Neutrophil (primary cell): ENCODE measurements around the gene FGF22.

Source experiments
- H3K27ac ChIP-seq: fragments of 200-600 bp; sonication (generic); 2 replicates; pipeline ENCODE4 v1.5.1; 2016; ENCODE audit warnings: mild to moderate bottlenecking, moderate library complexity
- H3K27me3 ChIP-seq: fragments of 200-600 bp; sonication (generic); 2 replicates; pipeline ENCODE4 v1.6.0; 2016; ENCODE audit warnings: mild to moderate bottlenecking
- H3K36me3 ChIP-seq: fragments of 200-600 bp; sonication (generic); 2 replicates; pipeline ENCODE4 v1.5.1; 2017
- H3K4me1 ChIP-seq, 2 experiments: fragments of 200-600 bp in 1 of 2; sonication (generic) in 1 of 2; 1 replicate in 1 of 2; 2 replicates in 1 of 2; pipeline versions ENCODE4 v1.5.1 to v1.6.1; 2013 to 2016; ENCODE audit warnings: low read depth in 1 of 2, low read length in 1 of 2, mild to moderate bottlenecking in 1 of 2, moderate library complexity in 1 of 2; ENCODE audit not compliant: control insufficient read depth in 1 of 2, insufficient read depth in 1 of 2
- H3K4me3 ChIP-seq, 2 experiments: fragments of 200-600 bp in 1 of 2; sonication (generic) in 1 of 2; 1 replicate in 1 of 2; 2 replicates in 1 of 2; pipeline ENCODE4 v1.5.1; 2013 to 2016; ENCODE audit warnings: low read depth in 1 of 2, low read length in 1 of 2, mild to moderate bottlenecking in 1 of 2, moderate library complexity in 1 of 2
- H3K9me3 ChIP-seq: fragments of 200-600 bp; sonication (generic); 2 replicates; pipeline ENCODE4 v1.5.1; 2016
- CTCF ChIP-seq: fragments of 200-600 bp; sonication (generic); IDR thresholded peaks from 2 replicates; pipeline ENCODE4 v1.5.1; 2016; ENCODE audit warnings: antibody characterized with exemption

FGF22 gene

GRCh38 chr19:639253-640160, at the start of gene FGF22:
TSS of gene FGF22 (plus strand) at chr19:639879. CDS start at chr19:639926, 47 bp downstream.
- Histone ChIP-seq H3K27ac (no peak within 1 kb of the TSS), H3K27me3 (peaks cover 48% of the 10 kb centered on the region), H3K4me3 (peak within 1 kb of the TSS; percentile 29 to 41), H3K4me1 (peaks cover 4 to 7% of the 10 kb centered on the region in 2 experiments), H3K36me3 (peaks cover 2% of the 10 kb centered on the region), H3K9me3 (no peaks in the 10 kb centered on the region)
- TF ChIP-seq CTCF, result peak; percentile 13

GRCh38 chr19:590396-590745, 49.3 kb upstream of the FGF22 start:
- H3K4me1 ChIP-seq, result no peaks in the 10 kb centered on the region
- H3K9me3 ChIP-seq, result no peaks in the 10 kb centered on the region
- no peak for TF ChIP-seq CTCF
- peaks cover 95% of the 10 kb centered on the region for H3K27me3 ChIP-seq
- no peak overlapping the region for H3K4me3 ChIP-seq
- no peak overlapping the region for H3K27ac ChIP-seq
- no peaks in the 10 kb centered on the region for H3K36me3 ChIP-seq

DNA sequence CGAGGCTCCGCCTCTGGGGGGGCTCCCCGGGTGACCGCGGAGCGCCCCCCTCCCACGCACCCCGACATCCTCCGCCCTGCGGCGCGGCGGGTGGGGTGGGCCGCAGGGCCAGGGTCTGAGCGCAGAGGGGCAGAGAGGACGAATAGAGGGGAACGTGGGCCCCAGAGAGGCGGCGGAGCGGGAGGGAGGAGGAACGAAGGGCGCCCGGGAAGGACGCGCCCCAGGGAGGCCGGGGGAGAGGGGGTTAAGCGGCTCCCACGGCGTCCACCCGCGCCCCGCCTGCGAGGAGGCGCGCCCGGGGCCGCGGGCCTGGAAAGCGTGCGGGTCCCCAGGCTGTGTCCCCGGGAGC, 49.0 kb upstream of the FGF22 start:
- H3K27me3 ChIP-seq, result peaks cover 95% of the 10 kb centered on the region
- no peak overlapping the region for H3K27ac ChIP-seq
- TF ChIP-seq CTCF, result no peak
- H3K4me1 ChIP-seq, result no peaks in the 10 kb centered on the region
- no peaks in the 10 kb centered on the region for H3K36me3 ChIP-seq
- H3K4me3 ChIP-seq, result no peak overlapping the region
- no peaks in the 10 kb centered on the region for H3K9me3 ChIP-seq

DNA sequence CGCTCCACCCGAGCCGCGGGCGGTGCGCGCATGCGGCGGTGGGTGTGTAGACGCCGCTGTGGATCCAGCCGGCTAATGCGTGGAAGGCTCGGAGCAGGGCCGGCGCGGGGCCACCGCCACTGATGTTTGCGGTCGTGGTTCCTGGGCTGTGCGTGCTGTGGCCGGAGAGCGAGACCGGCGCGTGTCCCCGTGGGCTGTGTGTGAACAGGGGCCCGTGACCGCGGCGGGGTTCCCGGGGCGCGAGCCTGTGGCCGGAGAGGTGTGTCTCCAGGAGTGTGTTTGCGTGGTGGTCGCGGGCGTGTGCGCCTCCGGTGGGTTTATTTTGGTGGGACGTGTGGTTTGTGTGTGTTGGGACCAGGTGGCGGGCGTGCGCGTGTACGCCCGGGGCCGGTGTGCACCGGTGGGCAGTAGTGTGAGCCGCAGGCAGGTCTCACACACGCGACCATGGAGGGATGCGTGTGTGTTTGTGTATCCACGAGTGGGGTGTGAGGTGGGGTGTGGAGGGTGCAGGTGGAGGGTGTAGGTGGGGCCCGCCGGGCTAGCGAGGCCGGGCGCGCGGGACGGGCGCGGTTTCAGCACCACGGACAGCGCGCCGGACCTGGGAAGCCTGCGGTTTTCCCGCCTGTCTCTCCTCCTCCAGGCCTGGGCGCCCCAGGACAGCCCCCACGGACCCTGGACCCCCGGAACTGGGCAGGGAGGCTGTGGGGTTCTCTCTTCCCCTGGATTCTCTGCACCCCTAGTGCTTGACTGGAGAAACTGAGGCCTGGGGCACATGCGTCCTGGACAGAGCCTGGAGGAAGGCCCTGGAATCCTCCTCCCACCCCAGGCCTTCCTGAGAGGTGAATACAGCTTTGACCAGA, 48.4 kb upstream of the FGF22 start:
- Histone ChIP-seq H3K36me3 (no peaks in the 10 kb centered on the region), H3K9me3 (no peaks in the 10 kb centered on the region), H3K27me3 (peaks cover 94% of the 10 kb centered on the region), H3K27ac (no peak overlapping the region), H3K4me3 (no peak overlapping the region), H3K4me1 (no peaks in the 10 kb centered on the region)
- no peak for TF ChIP-seq CTCF

- Histone ChIP-seq H3K4me3 (no peak overlapping the region), H3K36me3 (no peaks in the 10 kb centered on the region), H3K9me3 (no peaks in the 10 kb centered on the region), H3K27me3 (peaks cover 94% of the 10 kb centered on the region), H3K4me1 (no peaks in the 10 kb centered on the region), H3K27ac (no peak overlapping the region)
- no peak for TF ChIP-seq CTCF
These were observed 47.6 kb upstream of the FGF22 start for GRCh38 chr19:592101-592500.
